Uterus (tissue), 4 donors: ENCODE measurements around the gene TNFRSF6B. TPM values are rescaled to one million over a fixed set of nuclear protein-coding genes. Genes with fewer than 3 reads are reported as not detected.

ENCODE experiments used
- DNase-seq, 2 donors: peaks; one replicate each; pipeline ENCODE4 v3.0.0-alpha.2; 2019 to 2020
- H3K27ac ChIP-seq, 2 donors: fragments of 200-600 bp; sonication (generic); 1 replicate in 1 of 2; 2 replicates in 1 of 2; pipeline ENCODE4 v1.5.1; 2016 to 2018
- H3K27me3 ChIP-seq, 2 donors: fragments of 200-600 bp; sonication (generic); one replicate each; pipeline ENCODE4 v1.5.1; 2018 to 2019; ENCODE audit warnings: control low read depth in 1 of 2
- H3K36me3 ChIP-seq, 2 donors: fragments of 200-600 bp; sonication (generic); one replicate each; pipeline ENCODE4 v1.5.1; 2019; ENCODE audit warnings: control low read depth in 1 of 2
- H3K4me1 ChIP-seq, 2 donors: fragments of 200-600 bp; sonication (generic); one replicate each; pipeline ENCODE4 v1.5.1; 2018 to 2019; ENCODE audit warnings: control low read depth in 1 of 2
- H3K4me3 ChIP-seq, 2 donors: fragments of 200-600 bp; sonication (generic); 1 replicate in 1 of 2; 2 replicates in 1 of 2; pipeline ENCODE4 v1.5.1; 2018 to 2019; ENCODE audit warnings: mild to moderate bottlenecking in 1 of 2
- H3K9me3 ChIP-seq, 2 donors: fragments of 200-600 bp; sonication (generic); one replicate each; pipeline ENCODE4 v1.5.1; 2019; ENCODE audit warnings: control low read depth in 1 of 2
- CTCF ChIP-seq, 4 experiments: fragments of 200-600 bp in 2 of 4; fragments of 450-650 bp in 2 of 4; sonication (generic) in 2 of 4; IDR thresholded peaks; one replicate each; pipeline ENCODE4 v1.5.1; 2016 to 2019; ENCODE audit warnings: antibody characterized with exemption in 4 of 4, mild to moderate bottlenecking in 2 of 4, moderate library complexity in 1 of 4
- POLR2A ChIP-seq, 2 donors: fragments of 450-650 bp; IDR thresholded peaks; one replicate each; pipeline ENCODE4 v1.6.1; 2016; ENCODE audit warnings: antibody characterized with exemption in 2 of 2, mild to moderate bottlenecking in 1 of 2, moderate library complexity in 1 of 2
- intact Hi-C: fragments of 100-400 bp; cut with DNase I; formaldehyde crosslinking; loops from one replicate; pipeline ENCODE4 v1.15.1; 2023; ENCODE audit warnings: low total_unique reads
- total RNA-seq, 4 donors: library from RNA; depleted of rRNA in 3 of 4; stranded (reverse); fragments of >200 nt in 3 of 4; gene quantifications; one replicate each; pipeline versions ENCODE4 v1.1.0 to v1.2.4, GENCODE V29; 2014 to 2023
- donor health status: DM: yes; HTN: yes; CAD: no.

TNFRSF6B gene
- total RNA-seq, 4 donors from 2014 or later, result 0.83 to 4.1 TPM; not detected in 2

GRCh38 chr20:63702751-63703470 is 6.5 kb downstream of the TNFRSF6B start:
- Histone ChIP-seq H3K4me3 (no peak overlapping the region), H3K36me3 (no peaks in the 10 kb centered on the region), H3K27ac (no peak overlapping the region), H3K4me1 (no peaks in the 10 kb centered on the region), H3K9me3 (no peaks in the 10 kb centered on the region), H3K27me3 (no peaks in the 10 kb centered on the region)
- DNase-seq, result peak in 1 of 2 donors; percentile 16
- TF ChIP-seq POLR2A (IDR thresholded peaks at IDR 0.05) (no peak), CTCF (IDR thresholded peaks at IDR 0.05) (no peak)
- intact Hi-C loops, result no loop called here

GRCh38 chr20:63703471-63703975 is 7.1 kb downstream of the TNFRSF6B start:
- no peak overlapping the region for H3K4me3 ChIP-seq
- DNase-seq, result no peak
- H3K36me3 ChIP-seq, result no peaks in the 10 kb centered on the region

GRCh38 chr20:63703976-63704748 is 7.7 kb downstream of the TNFRSF6B start:
- Histone ChIP-seq H3K27me3 (no peaks in the 10 kb centered on the region), H3K4me1 (peaks cover 6 to 8% of the 10 kb centered on the region in 2 donors), H3K9me3 (no peaks in the 10 kb centered on the region), H3K4me3 (no peak overlapping the region), H3K36me3 (no peaks in the 10 kb centered on the region), H3K27ac (no peak overlapping the region)
- TF ChIP-seq POLR2A (IDR thresholded peaks at IDR 0.05) (no peak), CTCF (IDR thresholded peaks at IDR 0.05) (no peak)
- DNase-seq, result no peak
- intact Hi-C loops, result no loop called here

More at GRCh38 chr20:63703471-63703975, 7.1 kb downstream of the TNFRSF6B start:
- Histone ChIP-seq H3K4me1 (peaks cover 2 to 3% of the 10 kb centered on the region in 2 donors), H3K9me3 (no peaks in the 10 kb centered on the region), H3K27ac (no peak overlapping the region), H3K27me3 (no peaks in the 10 kb centered on the region)
- intact Hi-C loops, result no loop called here
- TF ChIP-seq CTCF (IDR thresholded peaks at IDR 0.05) (no peak), POLR2A (IDR thresholded peaks at IDR 0.05) (no peak)

- Histone ChIP-seq H3K27ac (no peak overlapping the region), H3K9me3 (no peaks in the 10 kb centered on the region), H3K36me3 (no peaks in the 10 kb centered on the region), H3K4me1 (peaks cover 6 to 8% of the 10 kb centered on the region in 2 donors), H3K27me3 (no peaks in the 10 kb centered on the region), H3K4me3 (no peak overlapping the region)
- DNase-seq, result no peak
- TF ChIP-seq POLR2A (IDR thresholded peaks at IDR 0.05), result no peak
- TF ChIP-seq CTCF (IDR thresholded peaks at IDR 0.05), result no peak
- intact Hi-C loops, result no loop called here
Measured at GRCh38 chr20:63704749-63705117, 8.3 kb downstream of the TNFRSF6B start.
